Suprapubic skin (tissue), 4 donors: ENCODE results near the gene ARAF. TPM values are rescaled to one million over a fixed set of nuclear protein-coding genes. Genes with fewer than 3 reads are reported as not detected.

ENCODE experiments used
- DNase-seq, 2 donors: peaks; one replicate each; pipeline ENCODE4 v3.0.0-alpha.2; 2019; ENCODE audit warnings: low spot score in 2 of 2
- H3K27ac ChIP-seq: fragments of 200-600 bp; sonication (generic); one replicate; pipeline ENCODE4 v1.5.1; 2019
- H3K27me3 ChIP-seq: fragments of 200-600 bp; sonication (generic); one replicate; pipeline ENCODE4 v1.5.1; 2019
- H3K36me3 ChIP-seq: fragments of 200-600 bp; sonication (generic); one replicate; pipeline ENCODE4 v1.5.1; 2019
- H3K4me1 ChIP-seq: fragments of 200-600 bp; sonication (generic); one replicate; pipeline ENCODE4 v1.5.1; 2019
- H3K4me3 ChIP-seq: fragments of 200-600 bp; sonication (generic); one replicate; pipeline ENCODE4 v1.5.1; 2019; ENCODE audit warnings: mild to moderate bottlenecking
- H3K9me3 ChIP-seq: fragments of 200-600 bp; sonication (generic); one replicate; pipeline ENCODE4 v1.5.1; 2019
- CTCF ChIP-seq, 2 donors: fragments of 200-600 bp in 1 of 2; fragments of 450-650 bp in 1 of 2; sonication (generic) in 1 of 2; IDR thresholded peaks; one replicate each; pipeline ENCODE4 v1.5.1; 2016 to 2019; ENCODE audit warnings: antibody characterized with exemption in 2 of 2, mild to moderate bottlenecking in 1 of 2, moderate library complexity in 1 of 2
- EP300 ChIP-seq: sonication (generic); formaldehyde crosslinking; IDR thresholded peaks from one replicate; pipeline ENCODE4 v1.6.1; 2017; ENCODE audit warnings: antibody characterized with exemption
- POLR2A ChIP-seq, 2 donors: fragments of 450-650 bp; IDR thresholded peaks; one replicate each; pipeline ENCODE4 v1.6.1; 2017; ENCODE audit warnings: antibody characterized with exemption in 2 of 2, mild to moderate bottlenecking in 2 of 2, moderate library complexity in 2 of 2
- POLR2AphosphoS5 ChIP-seq, 3 donors: sonication (generic); formaldehyde crosslinking; IDR thresholded peaks; one replicate each; pipeline ENCODE4 v1.6.1; 2017; ENCODE audit warnings: antibody characterized with exemption in 3 of 3
- WGBS: methylation state at CpG from one replicate; pipeline ENCODE4 v1.1.5; 2018; 5-methylcytosine and 5-hydroxymethylcytosine counted together
- total RNA-seq, 4 donors: library from RNA; depleted of rRNA; stranded (reverse); fragments of >200 nt; gene quantifications; one replicate each; pipeline ENCODE4 v1.1.0, GENCODE V29; 2016

ARAF gene
- total RNA-seq, 4 donors from 2014 or later = 32.4 to 60.0 (median 42.2) TPM

- Histone ChIP-seq H3K27ac (no peak overlapping the region), H3K27me3 (no peaks in the 10 kb centered on the region), H3K4me1 (peaks cover 3% of the 10 kb centered on the region), H3K36me3 (no peaks in the 10 kb centered on the region), H3K4me3 (no peak overlapping the region), H3K9me3 (no peaks in the 10 kb centered on the region)
- TF ChIP-seq CTCF (IDR thresholded peaks at IDR 0.05) (no peak), EP300 (no peak), POLR2A (IDR thresholded peaks at IDR 0.05) (no peak), POLR2AphosphoS5 (IDR thresholded peaks at IDR 0.05) (no peak)
- 51% methylated on average over 3 of the region's 3 CpGs for WGBS
- DNase-seq = no peak
Observed at GRCh38 chrX:47518144-47518543, 42.9 kb upstream of the ARAF start.

- 22% methylated on average over 23 of the region's 33 CpGs for WGBS
- Histone ChIP-seq H3K27me3 (no peaks in the 10 kb centered on the region), H3K36me3 (no peaks in the 10 kb centered on the region), H3K9me3 (no peaks in the 10 kb centered on the region), H3K27ac (no peak overlapping the region), H3K4me3 (peak overlapping the region; percentile 55), H3K4me1 (no peaks in the 10 kb centered on the region)
- TF ChIP-seq POLR2A (IDR thresholded peaks at IDR 0.05) (no peak), POLR2AphosphoS5 (IDR thresholded peaks at IDR 0.05) (peak in 1 of 3 donors; percentile 33), CTCF (IDR thresholded peaks at IDR 0.05) (peak; percentile 56 to 74)
- peak; percentile 86 to 87 for DNase-seq
Observed at GRCh38 chrX:47523297-47523696, 37.7 kb upstream of the ARAF start.

- Histone ChIP-seq H3K27me3 (no peaks in the 10 kb centered on the region), H3K4me1 (no peaks in the 10 kb centered on the region), H3K36me3 (no peaks in the 10 kb centered on the region), H3K9me3 (no peaks in the 10 kb centered on the region), H3K27ac (no peak overlapping the region), H3K4me3 (peak overlapping the region; percentile 55)
- WGBS = no CpG with 5 or more reads among the region's 34 CpGs
- no peak for TF ChIP-seq POLR2A (IDR thresholded peaks at IDR 0.05)
- TF ChIP-seq EP300 = no peak
- no peak for TF ChIP-seq POLR2AphosphoS5 (IDR thresholded peaks at IDR 0.05)
- TF ChIP-seq CTCF (IDR thresholded peaks at IDR 0.05) = no peak
- no peak for DNase-seq
Observed at GRCh38 chrX:47523713-47524166, 37.3 kb upstream of the ARAF start.

- no peak for TF ChIP-seq CTCF (IDR thresholded peaks at IDR 0.05)
- TF ChIP-seq EP300 = no peak
- no peak for TF ChIP-seq POLR2A (IDR thresholded peaks at IDR 0.05)
- TF ChIP-seq POLR2AphosphoS5 (IDR thresholded peaks at IDR 0.05) = no peak
- H3K4me1 ChIP-seq = no peaks in the 10 kb centered on the region
- DNase-seq = no peak
- no peaks in the 10 kb centered on the region for H3K36me3 ChIP-seq
- 89% methylated on average over 8 of the region's 8 CpGs for WGBS
- H3K27ac ChIP-seq = no peak overlapping the region
- no peaks in the 10 kb centered on the region for H3K9me3 ChIP-seq
- H3K4me3 ChIP-seq = no peak overlapping the region
- no peaks in the 10 kb centered on the region for H3K27me3 ChIP-seq
Observed at GRCh38 chrX:47529548-47529947, 31.5 kb upstream of the ARAF start.

GRCh38 chrX:47530049-47530448 is 31.0 kb upstream of the ARAF start:
- TF ChIP-seq POLR2A (IDR thresholded peaks at IDR 0.05) (no peak), POLR2AphosphoS5 (IDR thresholded peaks at IDR 0.05) (no peak), EP300 (no peak), CTCF (IDR thresholded peaks at IDR 0.05) (no peak)
- Histone ChIP-seq H3K9me3 (no peaks in the 10 kb centered on the region), H3K4me1 (no peaks in the 10 kb centered on the region), H3K4me3 (no peak overlapping the region), H3K36me3 (no peaks in the 10 kb centered on the region), H3K27ac (no peak overlapping the region), H3K27me3 (no peaks in the 10 kb centered on the region)
- WGBS = 85% methylated on average over 6 of the region's 6 CpGs
- DNase-seq = no peak
